ENCODE data around the gene PRR23C. TPM values are rescaled to one million over a fixed set of nuclear protein-coding genes. Genes with fewer than 3 reads are reported as not detected.

Gene PRR23C
- polyA plus RNA-seq, 1 of the 3 experiments (the other 2 are of a cell fraction): not detected

GRCh38 chr3:139052802-139053600 is 8.3 kb upstream of the PRR23C start:
- Histone ChIP-seq H3K4me1 (ENCODE audit: control insufficient read depth in 1 of 2, insufficient read depth in 2 of 2, low read depth in 1 of 2, low read length in 1 of 2) (no peaks in the 10 kb centered on the region), H3K27me3 (ENCODE audit: insufficient read depth) (no peaks in the 10 kb centered on the region), H3F3A (replicated peaks; ENCODE audit: insufficient read depth) (no peaks in the 10 kb centered on the region), H4K20me1 (ENCODE audit: insufficient read depth) (no peaks in the 10 kb centered on the region), H3K9me3 (no peaks in the 10 kb centered on the region), H2AFZ (ENCODE audit: low read depth) (no peak overlapping the region), H3K9ac (no peak overlapping the region), H3K4me3 (ENCODE audit: low read depth in 2 of 2, low read length in 1 of 2) (no peak overlapping the region), H3K36me3 (replicated peaks in 1 of 2; ENCODE audit: control insufficient read depth in 1 of 2, insufficient read depth in 2 of 2, low read length in 1 of 2) (no peaks in the 10 kb centered on the region), H3K27ac (ENCODE audit: low read depth in 2 of 2, low read length in 1 of 2) (no peak overlapping the region), H3K4me2 (no peak overlapping the region), H3K9me2 (no peaks in the 10 kb centered on the region), H3K79me2 (ENCODE audit: insufficient read depth) (no peaks in the 10 kb centered on the region)
- POLR2A ChIA-PET: no interaction called here
- TF ChIP-seq USF2 (IDR thresholded peaks at IDR 0.05; ENCODE audit: borderline replicate concordance, low read depth, low read length) (no peak), EP300 (IDR thresholded peaks at IDR 0.05; ENCODE audit: borderline replicate concordance in 1 of 2, low read depth in 1 of 2, low read length in 1 of 2) (no peak)
- no peak for DNase-seq
- CTCF ChIA-PET: no interaction called here
- WGBS (ENCODE audit: low lambda C conversion rate): 1% methylated on average over 2 of the region's 2 CpGs

- no peak overlapping the region for H2AFZ ChIP-seq (ENCODE audit: low read depth)
- CTCF ChIA-PET: no interaction called here
- no peak overlapping the region for H3K4me2 ChIP-seq
- H3F3A ChIP-seq (replicated peaks; ENCODE audit: insufficient read depth): no peaks in the 10 kb centered on the region
- DNase-seq: no peak
- POLR2A ChIA-PET: no interaction called here
- no peaks in the 10 kb centered on the region for H3K9me2 ChIP-seq
- WGBS (ENCODE audit: low lambda C conversion rate): 77% methylated on average over 50 of the region's 50 CpGs
- no peak overlapping the region for H3K9ac ChIP-seq
- no peak overlapping the region for H3K27ac ChIP-seq (ENCODE audit: low read depth in 2 of 2, low read length in 1 of 2)
- no peak for TF ChIP-seq FOXM1 (IDR thresholded peaks at IDR 0.05; ENCODE audit: low read depth)
- TF ChIP-seq RXRA (IDR thresholded peaks at IDR 0.05; ENCODE audit: borderline replicate concordance, low read depth): no peak
- TF ChIP-seq MXI1 (IDR thresholded peaks at IDR 0.05; ENCODE audit: low read depth, low read length): no peak
- no peak for TF ChIP-seq TAF1 (IDR thresholded peaks at IDR 0.05; ENCODE audit: borderline replicate concordance, low read depth, low read length)
- TF ChIP-seq SMC3 (IDR thresholded peaks at IDR 0.05; ENCODE audit: low read depth, low read length): no peak
- no peak for TF ChIP-seq RCOR1 (IDR thresholded peaks at IDR 0.05; ENCODE audit: low read length)
- no peaks in the 10 kb centered on the region for H3K79me2 ChIP-seq (ENCODE audit: insufficient read depth)
- H3K4me3 ChIP-seq (ENCODE audit: low read depth in 2 of 2, low read length in 1 of 2): no peak overlapping the region
- no peaks in the 10 kb centered on the region for H3K4me1 ChIP-seq (ENCODE audit: control insufficient read depth in 1 of 2, insufficient read depth in 2 of 2, low read depth in 1 of 2, low read length in 1 of 2)
- H4K20me1 ChIP-seq (ENCODE audit: insufficient read depth): no peaks in the 10 kb centered on the region
- H3K9me3 ChIP-seq: no peaks in the 10 kb centered on the region
- no peaks in the 10 kb centered on the region for H3K27me3 ChIP-seq (ENCODE audit: insufficient read depth)
- H3K36me3 ChIP-seq (replicated peaks in 1 of 2; ENCODE audit: control insufficient read depth in 1 of 2, insufficient read depth in 2 of 2, low read length in 1 of 2): no peaks in the 10 kb centered on the region
Measured at GRCh38 chr3:139043554-139044365, 932 bp downstream of the PRR23C start.

- Histone ChIP-seq H3K79me2 (ENCODE audit: insufficient read depth) (no peaks in the 10 kb centered on the region), H4K20me1 (ENCODE audit: insufficient read depth) (no peaks in the 10 kb centered on the region), H2AFZ (ENCODE audit: low read depth) (no peak overlapping the region), H3K36me3 (replicated peaks in 1 of 2; ENCODE audit: control insufficient read depth in 1 of 2, insufficient read depth in 2 of 2, low read length in 1 of 2) (no peaks in the 10 kb centered on the region), H3K4me1 (ENCODE audit: control insufficient read depth in 1 of 2, insufficient read depth in 2 of 2, low read depth in 1 of 2, low read length in 1 of 2) (no peaks in the 10 kb centered on the region), H3K9me2 (no peaks in the 10 kb centered on the region), H3K9ac (no peak overlapping the region), H3K9me3 (no peaks in the 10 kb centered on the region), H3K27ac (ENCODE audit: low read depth in 2 of 2, low read length in 1 of 2) (no peak overlapping the region), H3K4me3 (ENCODE audit: low read depth in 2 of 2, low read length in 1 of 2) (no peak overlapping the region), H3K4me2 (no peak overlapping the region), H3K27me3 (ENCODE audit: insufficient read depth) (no peaks in the 10 kb centered on the region), H3F3A (replicated peaks; ENCODE audit: insufficient read depth) (no peaks in the 10 kb centered on the region)
- ChIA-PET CTCF (no interaction called here), POLR2A (no interaction called here)
- WGBS (ENCODE audit: low lambda C conversion rate): 30% methylated on average over 6 of the region's 6 CpGs
- DNase-seq: no peak
- TF ChIP-seq FOSL2 (IDR thresholded peaks at IDR 0.05; ENCODE audit: borderline replicate concordance, low read depth) (no peak), MEF2A (IDR thresholded peaks at IDR 0.05; ENCODE audit: borderline replicate concordance, low read depth) (no peak)
Measured at GRCh38 chr3:139037478-139037877, 7.2 kb downstream of the PRR23C start.
